Neural progenitor cell (in vitro differentiated cells): Measurements from ENCODE around the gene SUSD2. TPM values are rescaled to one million over a fixed set of nuclear protein-coding genes. Genes with fewer than 3 reads are reported as not detected.

Experiments used
- DNase-seq: peaks from one replicate; pipeline ENCODE4 v3.0.0-alpha.2; 2016; ENCODE audit warnings: low spot score
- H2AFZ ChIP-seq: fragments of 200-600 bp; sonication (generic); replicated peaks from 2 replicates; pipeline ENCODE4 v1.6.1; 2016; ENCODE audit warnings: antibody characterized with exemption
- H3F3A ChIP-seq: fragments of 200-600 bp; sonication (generic); 2 replicates; pipeline ENCODE4 v1.6.1; 2016; ENCODE audit warnings: antibody characterized with exemption, low read depth
- H3K27ac ChIP-seq: fragments of 200-600 bp; sonication (generic); 2 replicates; pipeline ENCODE4 v1.5.1; 2016; ENCODE audit warnings: mild to moderate bottlenecking
- H3K27me3 ChIP-seq: fragments of 200-600 bp; sonication (generic); 2 replicates; pipeline ENCODE4 v1.6.1; 2016; ENCODE audit warnings: mild to moderate bottlenecking, moderate library complexity
- H3K36me3 ChIP-seq: fragments of 200-600 bp; sonication (generic); 2 replicates; pipeline ENCODE4 v1.5.1; 2016
- H3K4me1 ChIP-seq: fragments of 200-600 bp; sonication (generic); 2 replicates; pipeline ENCODE4 v1.6.1; 2016; ENCODE audit warnings: mixed run types
- H3K4me2 ChIP-seq: fragments of 200-600 bp; sonication (generic); 2 replicates; pipeline ENCODE4 v1.6.1; 2016
- H3K4me3 ChIP-seq: fragments of 200-600 bp; sonication (generic); 2 replicates; pipeline ENCODE4 v1.5.1; 2016
- H3K79me2 ChIP-seq: fragments of 200-600 bp; sonication (generic); 2 replicates; pipeline ENCODE4 v1.6.1; 2016; ENCODE audit warnings: low read depth
- H3K9ac ChIP-seq: fragments of 200-600 bp; sonication (generic); 2 replicates; pipeline ENCODE4 v1.6.1; 2016
- H3K9me3 ChIP-seq: fragments of 200-600 bp; sonication (generic); 2 replicates; pipeline ENCODE4 v1.5.1; 2016; ENCODE audit warnings: low read depth
- H4K20me1 ChIP-seq: fragments of 200-600 bp; sonication (generic); 2 replicates; pipeline ENCODE4 v1.6.1; 2016; ENCODE audit warnings: low read depth
- H3K27ac Mint-ChIP-seq: 3 replicates; pipeline ENCODE4 v1.8.0; 2021; ENCODE audit warnings: mixed read lengths
- H3K27me3 Mint-ChIP-seq: 2 replicates; pipeline ENCODE4 v1.8.0; 2022; ENCODE audit warnings: low read depth, mild to moderate bottlenecking, inconsistent platforms, moderate library complexity, mixed read lengths; ENCODE audit not compliant: insufficient read depth
- H3K36me3 Mint-ChIP-seq: 3 replicates; pipeline ENCODE4 v1.8.0; 2021; ENCODE audit warnings: mixed read lengths
- H3K4me1 Mint-ChIP-seq: 3 replicates; pipeline ENCODE4 v1.8.0; 2021; ENCODE audit warnings: mixed read lengths
- H3K4me3 Mint-ChIP-seq: 3 replicates; pipeline ENCODE4 v1.8.0; 2021; ENCODE audit warnings: mild to moderate bottlenecking, moderate library complexity, mixed read lengths
- H3K9me3 Mint-ChIP-seq: 3 replicates; pipeline ENCODE4 v1.8.0; 2020; ENCODE audit warnings: mixed read lengths
- EZH2 ChIP-seq: fragments of 200-600 bp; sonication (generic); IDR thresholded peaks from 2 replicates; pipeline ENCODE4 v1.6.1; 2017; ENCODE audit warnings: antibody characterized with exemption, mild to moderate bottlenecking, moderate library complexity
- EZH2phosphoT487 ChIP-seq: fragments of 200-600 bp; sonication (generic); IDR thresholded peaks from 2 replicates; pipeline ENCODE4 v1.6.1; 2017; ENCODE audit warnings: antibody characterized with exemption
- total RNA-seq: library from RNA; depleted of rRNA; stranded (reverse); fragments of >200 nt; gene quantifications from 2 replicates; pipeline ENCODE4 v1.2.3, GENCODE V29; 2015; ENCODE audit warnings: low replicate concordance
- TF ChIP-seq, protein P1 (sequence below): fragments of 200-600 bp; sonication (generic); IDR thresholded peaks from 2 replicates; pipeline ENCODE4 v1.5.1; 2017; ENCODE audit warnings: antibody characterized with exemption, mild to moderate bottlenecking

SUSD2 gene
- total RNA-seq, 1 donor from 2014 or later: 0.02 TPM

DNA sequence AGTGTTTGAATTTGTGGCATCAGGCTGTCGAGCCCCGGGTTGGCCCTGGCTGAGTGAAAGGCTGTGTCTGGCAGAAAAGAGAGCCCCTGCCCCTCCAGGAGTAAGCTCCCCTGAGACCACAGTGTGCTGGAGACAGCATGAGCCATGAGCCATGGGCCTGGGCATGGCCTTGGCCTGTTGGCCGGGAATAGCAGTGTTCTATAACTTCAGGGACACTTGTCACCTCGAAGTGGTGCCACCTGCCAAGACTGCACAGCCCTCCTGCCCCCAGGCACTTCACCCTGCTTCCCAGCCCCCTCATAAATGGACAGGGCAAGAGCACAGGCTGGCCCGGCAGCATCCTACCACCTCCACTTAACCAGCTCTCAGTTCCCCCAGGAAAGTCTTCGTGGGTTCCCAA, 20.7 kb upstream of the SUSD2 start:
- Histone ChIP-seq H3K27me3 (peaks cover 12% of the 10 kb centered on the region), H3K9ac (no peak overlapping the region), H3K27ac (no peak overlapping the region), H4K20me1 (peaks cover 37% of the 10 kb centered on the region), H2AFZ (no peak overlapping the region), H3K4me1 (peaks cover 10% of the 10 kb centered on the region), H3K36me3 (no peaks in the 10 kb centered on the region), H3K4me3 (no peak overlapping the region), H3K79me2 (no peaks in the 10 kb centered on the region), H3K9me3 (no peaks in the 10 kb centered on the region), H3F3A (peaks cover 16% of the 10 kb centered on the region), H3K4me2 (no peak overlapping the region)
- TF ChIP-seq EZH2phosphoT487: no peak
- TF ChIP-seq, protein P1, sequence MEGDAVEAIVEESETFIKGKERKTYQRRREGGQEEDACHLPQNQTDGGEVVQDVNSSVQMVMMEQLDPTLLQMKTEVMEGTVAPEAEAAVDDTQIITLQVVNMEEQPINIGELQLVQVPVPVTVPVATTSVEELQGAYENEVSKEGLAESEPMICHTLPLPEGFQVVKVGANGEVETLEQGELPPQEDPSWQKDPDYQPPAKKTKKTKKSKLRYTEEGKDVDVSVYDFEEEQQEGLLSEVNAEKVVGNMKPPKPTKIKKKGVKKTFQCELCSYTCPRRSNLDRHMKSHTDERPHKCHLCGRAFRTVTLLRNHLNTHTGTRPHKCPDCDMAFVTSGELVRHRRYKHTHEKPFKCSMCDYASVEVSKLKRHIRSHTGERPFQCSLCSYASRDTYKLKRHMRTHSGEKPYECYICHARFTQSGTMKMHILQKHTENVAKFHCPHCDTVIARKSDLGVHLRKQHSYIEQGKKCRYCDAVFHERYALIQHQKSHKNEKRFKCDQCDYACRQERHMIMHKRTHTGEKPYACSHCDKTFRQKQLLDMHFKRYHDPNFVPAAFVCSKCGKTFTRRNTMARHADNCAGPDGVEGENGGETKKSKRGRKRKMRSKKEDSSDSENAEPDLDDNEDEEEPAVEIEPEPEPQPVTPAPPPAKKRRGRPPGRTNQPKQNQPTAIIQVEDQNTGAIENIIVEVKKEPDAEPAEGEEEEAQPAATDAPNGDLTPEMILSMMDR: no peak
- TF ChIP-seq EZH2: no peak
- peaks cover 24% of the 10 kb centered on the region for H3K4me1 Mint-ChIP-seq
- no peak overlapping the region for H3K27ac Mint-ChIP-seq
- DNase-seq: no peak
- peaks cover 6% of the 10 kb centered on the region for H3K27me3 Mint-ChIP-seq
- no peak overlapping the region for H3K4me3 Mint-ChIP-seq
- no peaks in the 10 kb centered on the region for H3K9me3 Mint-ChIP-seq
- peaks cover 3% of the 10 kb centered on the region for H3K36me3 Mint-ChIP-seq

DNA sequence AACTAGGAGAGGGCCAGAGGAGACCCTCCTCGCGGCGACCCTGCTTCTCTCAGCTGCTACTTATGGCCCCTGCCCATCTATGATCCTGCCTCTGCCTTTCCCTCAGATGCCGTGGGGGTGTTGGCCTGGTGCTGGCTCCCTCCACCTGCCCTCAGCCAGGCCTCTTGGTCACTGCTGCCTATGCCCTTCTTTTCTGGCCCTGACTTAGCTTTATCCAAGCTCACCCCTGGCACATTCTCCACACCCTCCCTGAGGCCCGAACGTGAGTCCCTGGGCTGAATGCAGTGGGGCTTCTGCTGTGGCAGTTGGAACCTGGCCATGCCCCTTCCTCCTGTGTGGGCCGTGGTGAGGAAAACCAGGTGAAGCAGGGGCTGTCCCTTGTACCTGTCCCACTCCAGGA, 19.8 kb upstream of the SUSD2 start:
- peaks cover 4% of the 10 kb centered on the region for H3K36me3 Mint-ChIP-seq
- H3K36me3 ChIP-seq: no peaks in the 10 kb centered on the region

DNA sequence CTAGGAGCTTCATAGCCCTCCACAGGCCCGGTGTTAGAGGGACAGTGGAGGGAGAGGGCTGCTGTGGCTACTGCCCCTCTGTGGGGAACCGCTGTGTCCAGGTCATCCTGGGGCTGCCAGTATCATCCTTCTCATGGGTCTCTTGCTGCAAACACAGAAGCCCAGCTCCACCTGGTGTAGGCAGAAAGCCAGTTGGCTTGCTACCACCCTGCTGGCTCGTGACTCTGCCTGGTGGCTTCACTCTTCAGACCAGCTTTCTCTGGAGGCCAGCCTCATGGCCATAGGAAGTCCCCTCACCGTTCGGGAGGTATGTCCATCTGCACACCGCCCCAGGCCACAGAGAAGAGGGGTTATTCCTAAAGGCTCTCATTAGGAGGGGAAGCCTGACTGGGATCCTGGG, 19.4 kb upstream of the SUSD2 start:
- Histone ChIP-seq H3K9ac (no peak overlapping the region), H3F3A (peaks cover 6% of the 10 kb centered on the region), H3K9me3 (no peaks in the 10 kb centered on the region), H3K4me2 (no peak overlapping the region), H3K27ac (no peak overlapping the region), H3K4me3 (no peak overlapping the region), H3K27me3 (no peaks in the 10 kb centered on the region), H3K79me2 (no peaks in the 10 kb centered on the region), H3K4me1 (peaks cover 8% of the 10 kb centered on the region), H4K20me1 (peaks cover 26% of the 10 kb centered on the region), H2AFZ (no peak overlapping the region), H3K36me3 (no peaks in the 10 kb centered on the region)
- peaks cover 3% of the 10 kb centered on the region for H3K27me3 Mint-ChIP-seq
- no peak for DNase-seq
- peaks cover 17% of the 10 kb centered on the region for H3K4me1 Mint-ChIP-seq
- H3K27ac Mint-ChIP-seq: peak overlapping the region; percentile 42
- TF ChIP-seq, protein P1: no peak
- no peak for TF ChIP-seq EZH2phosphoT487
- TF ChIP-seq EZH2: no peak
- no peak overlapping the region for H3K4me3 Mint-ChIP-seq
- peaks cover 4% of the 10 kb centered on the region for H3K36me3 Mint-ChIP-seq
- no peaks in the 10 kb centered on the region for H3K9me3 Mint-ChIP-seq

More for the DNA sequence above, 19.8 kb upstream of the SUSD2 start:
- H3K4me3 Mint-ChIP-seq: no peak overlapping the region
- Histone ChIP-seq H3F3A (peaks cover 10% of the 10 kb centered on the region), H3K4me1 (peaks cover 8% of the 10 kb centered on the region), H3K79me2 (no peaks in the 10 kb centered on the region), H3K27ac (no peak overlapping the region), H2AFZ (no peak overlapping the region), H3K4me3 (no peak overlapping the region), H4K20me1 (peaks cover 30% of the 10 kb centered on the region), H3K9ac (no peak overlapping the region), H3K27me3 (peaks cover 3% of the 10 kb centered on the region), H3K9me3 (no peaks in the 10 kb centered on the region), H3K4me2 (no peak overlapping the region)
- H3K27me3 Mint-ChIP-seq: peaks cover 6% of the 10 kb centered on the region
- peaks cover 21% of the 10 kb centered on the region for H3K4me1 Mint-ChIP-seq
- H3K27ac Mint-ChIP-seq: no peak overlapping the region
- no peak for DNase-seq
- no peaks in the 10 kb centered on the region for H3K9me3 Mint-ChIP-seq
- TF ChIP-seq EZH2phosphoT487 (no peak), EZH2 (no peak)
- TF ChIP-seq, protein P1: no peak
